GM15510 (cell line): ENCODE measurements around the gene ISLR.

Source experiments
- POLR2A ChIP-seq: IDR thresholded peaks from 3 replicates; pipeline ENCODE4 v1.6.1; 2011; ENCODE audit warnings: borderline replicate concordance; ENCODE audit not compliant: insufficient read length; ENCODE audit errors: extremely low read depth

Gene ISLR

GRCh38 chr15:74207652-74208440 lies 34.3 kb downstream of the ISLR start:
- TF ChIP-seq POLR2A: no peak

DNA sequence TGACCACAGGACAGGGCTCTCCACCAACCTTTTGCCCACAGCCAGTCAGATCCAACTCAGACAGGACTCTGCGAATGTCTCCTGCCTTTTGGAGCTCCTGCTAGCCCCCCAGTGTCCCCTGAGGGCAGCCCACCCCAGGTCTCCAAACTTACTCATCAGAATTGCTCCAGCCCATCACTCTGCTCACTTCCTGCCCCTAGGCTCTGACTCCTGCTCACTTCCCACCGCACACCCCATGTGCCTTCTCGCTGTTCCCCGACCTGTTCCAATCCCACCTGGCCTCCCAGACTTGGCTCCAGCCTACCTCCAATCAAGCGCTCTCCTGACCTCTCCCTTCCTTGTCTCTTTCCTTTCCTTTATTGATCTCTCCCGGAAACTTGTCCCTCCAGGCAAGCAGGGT lies 35.0 kb downstream of the ISLR start:
- no peak for TF ChIP-seq POLR2A

- TF ChIP-seq POLR2A: no peak
These were observed 35.5 kb downstream of the ISLR start for GRCh38 chr15:74208901-74209559.

GRCh38 chr15:74209560-74209958 lies 36.0 kb downstream of the ISLR start:
- no peak for TF ChIP-seq POLR2A

GRCh38 chr15:74209997-74210671 lies 36.6 kb downstream of the ISLR start:
- TF ChIP-seq POLR2A: no peak

DNA sequence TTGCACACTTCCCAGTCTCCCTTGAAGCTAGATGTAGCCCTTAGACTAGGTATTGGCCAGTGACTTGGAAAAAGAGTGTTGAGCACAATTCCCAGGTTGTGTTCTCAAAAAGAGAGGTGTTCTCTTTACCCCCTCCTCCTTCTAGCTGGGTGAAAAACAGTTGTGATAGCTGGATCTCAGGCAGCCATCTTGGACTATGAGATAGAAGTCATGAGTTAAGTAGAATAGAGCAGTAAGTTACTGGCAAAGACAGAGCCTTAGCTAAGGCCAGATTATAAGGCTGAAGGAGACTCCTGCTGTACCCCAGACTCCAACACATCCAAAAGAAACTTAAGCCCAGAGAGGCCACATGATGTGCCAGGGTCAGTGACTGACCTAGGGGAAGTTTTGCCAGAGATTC lies 37.2 kb downstream of the ISLR start:
- no peak for TF ChIP-seq POLR2A

DNA sequence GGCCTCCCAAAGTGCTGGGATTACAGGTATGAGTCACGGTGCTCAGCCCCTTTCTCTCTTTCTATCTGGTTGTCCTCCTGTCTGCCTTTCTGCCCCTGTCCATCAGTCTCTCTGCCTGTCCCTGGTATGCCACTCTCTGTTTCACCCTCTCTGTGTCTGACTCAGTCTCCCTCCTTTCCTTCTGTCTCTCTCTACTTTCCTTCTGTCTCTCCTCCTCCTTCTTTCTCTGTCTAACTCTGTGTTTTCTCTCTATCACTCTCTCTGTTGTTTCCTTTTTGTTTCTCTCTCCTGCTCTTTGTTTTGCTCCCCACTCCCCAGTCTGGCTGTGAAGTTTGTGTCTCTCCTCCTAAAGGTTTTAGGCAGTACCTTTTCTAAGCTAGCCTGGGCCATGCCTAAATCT lies 38.1 kb downstream of the ISLR start:
- TF ChIP-seq POLR2A: no peak

DNA sequence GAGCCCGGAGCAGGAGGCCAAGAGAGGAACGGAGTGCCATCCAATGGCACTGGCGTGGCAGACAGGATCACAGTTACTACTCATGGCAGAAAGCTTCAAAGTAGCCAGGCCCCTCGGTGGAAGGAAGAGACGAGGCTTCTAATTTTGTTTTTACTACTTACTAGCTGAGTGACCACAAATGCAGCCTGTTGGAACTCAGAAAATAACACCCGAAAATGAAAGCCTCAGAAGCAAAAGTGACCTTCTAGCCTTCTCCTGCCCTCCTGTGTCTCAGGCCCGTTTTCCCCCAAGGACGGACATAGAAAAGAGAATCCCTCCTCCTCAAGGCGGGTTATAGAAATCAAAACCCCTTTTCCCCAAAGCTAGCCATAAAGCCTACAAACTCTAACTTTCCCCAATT lies 39.0 kb downstream of the ISLR start:
- no peak for TF ChIP-seq POLR2A

DNA sequence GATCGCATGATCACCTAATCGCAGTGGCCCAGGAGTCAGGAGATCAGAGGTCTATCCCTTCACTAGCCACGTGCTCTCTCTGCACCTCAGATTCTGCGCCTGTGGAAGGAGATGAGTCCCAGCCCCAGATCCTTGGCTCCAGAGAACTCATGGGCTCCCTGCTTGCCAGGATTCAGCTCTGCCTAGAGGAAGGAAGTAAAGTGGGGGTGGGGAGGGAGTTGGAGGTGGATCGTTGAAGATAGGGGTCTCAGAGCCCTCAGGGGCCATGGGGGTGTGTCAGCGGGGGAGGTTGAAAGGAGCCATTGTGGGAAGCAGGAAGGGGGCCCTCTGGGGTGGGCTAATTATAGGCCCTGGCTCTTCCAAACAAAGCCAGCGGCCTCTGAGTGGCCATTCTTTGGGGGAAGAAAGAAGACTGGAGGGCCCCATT lies 40.4 kb downstream of the ISLR start:
- TF ChIP-seq POLR2A: no peak

- TF ChIP-seq POLR2A: no peak
These were observed 41.0 kb downstream of the ISLR start for GRCh38 chr15:74214324-74215021.

DNA sequence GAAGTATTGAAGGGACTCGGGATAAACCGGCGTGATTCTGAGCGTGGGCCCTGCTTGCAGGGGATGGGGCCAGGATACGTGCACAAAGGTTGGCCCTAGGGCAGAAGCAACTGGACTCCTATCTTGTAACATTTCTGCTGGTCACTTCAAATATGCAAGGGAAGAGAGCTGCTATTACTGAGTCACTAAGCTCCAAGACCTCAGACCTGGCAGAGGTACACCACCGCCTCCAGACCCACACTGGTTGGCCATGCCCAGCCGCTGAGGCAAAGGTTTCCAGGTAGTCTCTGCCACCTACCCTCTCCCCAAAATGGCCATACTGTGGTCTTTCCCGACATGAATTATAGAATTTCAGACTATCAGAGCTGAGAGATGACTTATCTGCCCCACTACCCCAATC lies 42.4 kb downstream of the ISLR start:
- no peak for TF ChIP-seq POLR2A

DNA sequence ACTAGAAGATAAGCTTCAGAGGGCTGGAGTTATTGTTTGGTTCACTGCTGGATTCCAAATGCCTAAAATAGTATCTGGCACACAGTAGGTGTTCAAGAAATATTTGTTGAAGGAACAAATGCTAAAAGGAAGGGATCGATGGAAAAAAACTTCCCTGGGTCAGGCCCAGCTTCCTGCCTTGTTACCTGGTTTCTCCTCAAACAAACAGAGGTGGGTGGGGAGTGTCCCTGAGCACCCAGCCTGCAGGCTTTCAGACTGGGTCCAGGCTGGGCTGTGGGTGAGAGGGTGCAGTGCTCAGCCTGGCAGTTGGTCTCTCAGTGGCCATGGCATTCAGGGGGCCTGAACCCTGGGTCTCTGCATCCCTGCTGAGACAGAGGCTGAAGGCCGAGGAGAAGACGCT lies 43.4 kb downstream of the ISLR start:
- no peak for TF ChIP-seq POLR2A

GRCh38 chr15:74217907-74218885 lies 44.7 kb downstream of the ISLR start:
- no peak for TF ChIP-seq POLR2A
